Glutamatergic neuron (in vitro differentiated cells): Measurements from ENCODE around the gene ZNF541. TPM values are rescaled to one million over a fixed set of nuclear protein-coding genes. Genes with fewer than 3 reads are reported as not detected.
"Not testable (repeated sequence)": the region's sequence is repeated elsewhere in the genome, so short reads cannot be mapped to it uniquely, and the experiment has no call there.

ENCODE experiments used
- DNase-seq: peaks from one replicate; pipeline ENCODE4 v3.0.0; 2022
- H3K27ac Mint-ChIP-seq: one replicate; pipeline ENCODE4 v1.8.0; 2020; ENCODE audit warnings: mild to moderate bottlenecking, mixed read lengths, inconsistent platforms; ENCODE audit not compliant: unreplicated experiment
- H3K27me3 Mint-ChIP-seq: one replicate; pipeline ENCODE4 v1.8.0; 2020; ENCODE audit warnings: mild to moderate bottlenecking, moderate library complexity, mixed read lengths, inconsistent platforms; ENCODE audit not compliant: unreplicated experiment
- H3K36me3 Mint-ChIP-seq: one replicate; pipeline ENCODE4 v1.8.0; 2020; ENCODE audit warnings: mild to moderate bottlenecking, mixed read lengths, inconsistent platforms; ENCODE audit not compliant: unreplicated experiment
- H3K4me1 Mint-ChIP-seq: one replicate; pipeline ENCODE4 v1.8.0; 2020; ENCODE audit warnings: mild to moderate bottlenecking, low read depth, mixed read lengths, inconsistent platforms; ENCODE audit not compliant: unreplicated experiment
- H3K4me3 Mint-ChIP-seq: one replicate; pipeline ENCODE4 v1.8.0; 2020; ENCODE audit warnings: mild to moderate bottlenecking, mixed read lengths, inconsistent platforms; ENCODE audit not compliant: unreplicated experiment
- H3K9me3 Mint-ChIP-seq: one replicate; pipeline ENCODE4 v1.8.0; 2020; ENCODE audit warnings: mild to moderate bottlenecking, moderate library complexity, mixed read lengths, inconsistent platforms; ENCODE audit not compliant: unreplicated experiment
- total RNA-seq: library from RNA; stranded (reverse); fragmentation: NEBNext Ultra II Directional; extraction: Animal tissue kit (Norgen Biotek cat#: 25700); gene quantifications from one replicate; pipeline ENCODE4 v1.2.1, GENCODE V29; 2021; ENCODE audit not compliant: unreplicated experiment
- TF ChIP-seq, protein P1 (sequence below): fragments of 200-600 bp; sonication (generic); IDR thresholded peaks from one replicate; pipeline ENCODE4 v1.5.0; 2021; ENCODE audit not compliant: partially characterized antibody, unreplicated experiment

Gene ZNF541
- total RNA-seq, 1 donor from 2014 or later: not detected

DNA sequence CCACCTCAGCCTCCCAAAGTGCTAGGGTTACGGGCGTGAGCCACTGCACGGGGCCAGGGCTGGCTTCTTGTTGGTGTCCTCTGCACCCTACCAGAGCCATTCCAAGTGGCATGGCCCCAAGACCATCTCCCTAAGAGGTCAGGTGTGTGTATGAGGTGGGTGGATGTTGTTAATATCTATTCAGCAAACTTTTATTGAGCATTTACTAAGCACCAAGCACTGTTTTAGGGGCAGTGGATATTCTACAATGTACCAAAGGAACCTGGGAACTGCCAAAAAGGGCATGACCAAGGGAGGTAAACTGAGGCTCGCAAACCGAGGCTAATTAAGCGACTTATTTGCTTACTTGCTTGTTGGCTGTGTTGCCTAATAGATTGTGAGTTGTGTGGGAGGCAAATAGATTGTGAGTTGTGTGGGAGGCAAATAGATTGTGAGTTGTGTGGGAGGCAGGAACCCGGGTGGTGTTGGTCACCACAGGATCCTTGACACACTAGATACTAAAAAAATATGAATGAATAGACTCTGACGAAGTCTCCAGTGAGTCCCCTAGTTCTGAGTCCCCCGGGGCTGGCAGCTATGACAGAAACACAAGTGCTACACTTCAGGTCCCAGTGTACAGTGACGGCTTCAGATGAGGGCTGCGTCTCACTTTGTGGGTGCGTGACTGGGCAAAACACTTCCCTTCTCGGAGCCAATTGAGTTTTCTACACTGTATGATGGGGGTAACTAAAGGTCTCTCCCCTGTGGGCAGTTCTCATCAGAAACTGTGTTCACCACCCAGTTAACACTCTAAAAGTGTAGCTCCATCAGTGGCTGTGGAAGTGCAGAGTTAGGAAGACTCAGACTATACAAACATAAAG, 31.0 kb upstream of the ZNF541 start:
- no peaks in the 10 kb centered on the region for H3K9me3 Mint-ChIP-seq
- DNase-seq: no peak
- no peaks in the 10 kb centered on the region for H3K36me3 Mint-ChIP-seq
- TF ChIP-seq, protein P1, sequence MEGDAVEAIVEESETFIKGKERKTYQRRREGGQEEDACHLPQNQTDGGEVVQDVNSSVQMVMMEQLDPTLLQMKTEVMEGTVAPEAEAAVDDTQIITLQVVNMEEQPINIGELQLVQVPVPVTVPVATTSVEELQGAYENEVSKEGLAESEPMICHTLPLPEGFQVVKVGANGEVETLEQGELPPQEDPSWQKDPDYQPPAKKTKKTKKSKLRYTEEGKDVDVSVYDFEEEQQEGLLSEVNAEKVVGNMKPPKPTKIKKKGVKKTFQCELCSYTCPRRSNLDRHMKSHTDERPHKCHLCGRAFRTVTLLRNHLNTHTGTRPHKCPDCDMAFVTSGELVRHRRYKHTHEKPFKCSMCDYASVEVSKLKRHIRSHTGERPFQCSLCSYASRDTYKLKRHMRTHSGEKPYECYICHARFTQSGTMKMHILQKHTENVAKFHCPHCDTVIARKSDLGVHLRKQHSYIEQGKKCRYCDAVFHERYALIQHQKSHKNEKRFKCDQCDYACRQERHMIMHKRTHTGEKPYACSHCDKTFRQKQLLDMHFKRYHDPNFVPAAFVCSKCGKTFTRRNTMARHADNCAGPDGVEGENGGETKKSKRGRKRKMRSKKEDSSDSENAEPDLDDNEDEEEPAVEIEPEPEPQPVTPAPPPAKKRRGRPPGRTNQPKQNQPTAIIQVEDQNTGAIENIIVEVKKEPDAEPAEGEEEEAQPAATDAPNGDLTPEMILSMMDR: no peak
- no peak overlapping the region for H3K27ac Mint-ChIP-seq
- peaks cover 3% of the 10 kb centered on the region for H3K4me1 Mint-ChIP-seq
- H3K27me3 Mint-ChIP-seq: peaks cover 4% of the 10 kb centered on the region
- no peak overlapping the region for H3K4me3 Mint-ChIP-seq

DNA sequence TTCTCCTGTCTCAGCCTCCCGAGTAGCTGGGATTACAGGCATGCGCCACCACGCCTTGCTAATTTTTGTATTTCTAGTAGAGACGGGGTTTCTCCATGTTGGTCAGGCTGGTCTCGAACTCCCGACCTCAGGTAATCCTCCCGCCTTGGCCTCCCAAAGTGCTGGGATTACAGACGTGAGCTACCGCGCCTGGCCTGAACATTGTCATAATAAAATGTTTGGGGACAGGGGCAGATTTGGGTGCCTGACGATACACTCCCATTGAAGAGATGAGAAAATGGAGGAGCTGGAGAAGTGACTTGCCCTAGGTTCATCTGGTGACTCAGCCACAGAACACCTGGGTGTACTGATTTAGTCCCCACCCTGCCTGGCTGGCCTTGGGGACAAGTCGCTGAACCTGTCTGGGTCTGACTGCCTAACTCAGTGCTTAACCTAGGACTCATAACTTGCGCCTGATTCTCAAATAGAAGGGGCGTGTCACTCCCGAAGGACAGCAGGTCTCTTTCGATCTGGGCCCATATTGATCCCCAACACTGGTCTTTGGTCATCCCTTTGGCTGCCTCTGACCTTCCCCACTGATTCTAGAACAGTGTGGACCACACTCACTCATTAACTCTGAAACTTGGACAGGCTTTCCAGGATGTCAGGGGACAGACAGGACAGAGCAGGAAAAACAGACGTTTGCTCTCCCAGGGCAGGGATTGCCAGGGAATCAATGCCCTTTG, 28.4 kb upstream of the ZNF541 start:
- peak overlapping the region; percentile 85 for H3K27ac Mint-ChIP-seq
- no peak for DNase-seq
- H3K27me3 Mint-ChIP-seq: peaks cover 4% of the 10 kb centered on the region
- peak overlapping the region; percentile 88 for H3K4me3 Mint-ChIP-seq
- peaks cover 1% of the 10 kb centered on the region for H3K9me3 Mint-ChIP-seq
- peaks cover 7% of the 10 kb centered on the region for H3K4me1 Mint-ChIP-seq
- TF ChIP-seq, protein P1: no peak
- H3K36me3 Mint-ChIP-seq: no peaks in the 10 kb centered on the region

DNA sequence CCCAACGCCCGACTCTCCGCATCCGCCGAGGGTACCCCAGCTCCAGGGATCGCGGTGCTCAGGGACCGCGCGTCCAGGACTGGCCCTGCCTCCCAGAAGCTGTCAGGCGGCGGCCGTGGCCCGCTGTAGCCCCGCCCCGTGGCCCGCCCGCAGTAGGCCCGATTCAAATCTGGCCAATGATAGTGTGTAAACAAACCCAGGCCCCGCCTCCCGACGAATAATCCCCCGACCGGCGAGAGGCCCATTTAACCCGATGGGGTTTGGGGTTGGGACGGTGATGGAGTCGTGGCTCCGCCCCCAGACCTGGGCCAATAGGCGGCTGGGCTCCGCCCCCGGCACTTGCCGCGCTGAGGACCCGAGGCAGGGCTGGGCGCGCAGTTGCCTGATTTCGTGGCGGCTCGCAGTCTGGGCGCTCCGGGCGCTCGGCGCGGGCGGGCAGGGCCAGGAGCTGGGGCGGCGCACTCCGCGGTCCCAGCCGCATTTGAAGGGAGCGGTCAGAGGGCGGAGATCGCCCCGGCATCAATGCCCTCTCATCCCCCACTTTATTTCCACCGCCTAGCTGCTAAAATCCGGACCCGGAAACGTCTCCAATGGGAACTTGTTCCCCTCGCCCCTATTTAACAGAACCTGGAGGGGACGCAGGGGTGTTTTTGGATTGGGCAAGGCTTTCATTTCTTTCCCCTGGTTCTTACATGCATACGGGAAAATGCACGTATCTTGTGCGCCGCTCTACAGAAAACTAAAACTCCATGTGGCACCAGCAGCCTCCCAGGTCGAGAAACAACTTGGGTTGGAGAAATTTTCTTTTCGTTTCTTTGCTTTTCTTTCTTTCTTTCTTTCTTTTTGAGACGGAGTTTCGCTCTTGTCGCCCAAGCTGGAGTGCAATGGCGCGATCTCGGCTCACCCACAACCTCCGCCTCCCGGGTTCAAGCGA, 27.6 kb upstream of the ZNF541 start:
- Mint-ChIP-seq H3K36me3 (no peaks in the 10 kb centered on the region), H3K9me3 (peaks cover 1% of the 10 kb centered on the region), H3K4me1 (peaks cover 7% of the 10 kb centered on the region), H3K27ac (peak overlapping the region; percentile 85), H3K27me3 (peaks cover 4% of the 10 kb centered on the region), H3K4me3 (peak overlapping the region; percentile 88)
- TF ChIP-seq, protein P1: no peak
- peak; percentile 100 for DNase-seq

DNA sequence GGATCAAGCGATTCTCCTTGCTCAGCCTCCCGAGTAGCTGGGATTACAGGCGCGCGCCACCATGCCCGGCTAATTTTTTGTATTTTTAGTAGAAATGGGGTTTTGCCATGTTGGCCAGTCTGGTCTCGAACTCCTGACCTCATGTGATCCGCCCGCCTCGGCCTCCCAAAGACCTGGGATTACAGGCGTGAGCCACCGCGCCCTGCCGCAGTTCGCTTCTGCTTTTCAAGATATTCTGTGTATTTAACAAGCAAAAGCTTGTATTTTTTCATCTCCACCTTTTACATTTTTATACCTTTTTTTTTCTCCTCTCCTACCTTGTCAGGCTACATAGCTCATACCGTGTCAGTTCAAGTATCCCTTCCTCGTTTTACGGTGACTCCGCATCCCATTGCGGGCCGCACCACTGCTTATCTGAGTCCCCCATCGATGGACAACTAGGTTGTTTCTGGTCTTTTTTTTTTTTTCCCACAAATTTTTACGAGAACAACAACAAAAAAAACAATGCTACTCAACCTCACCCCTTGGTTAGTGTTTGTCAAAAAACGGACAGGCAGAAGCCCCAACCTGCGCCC, 26.8 kb upstream of the ZNF541 start:
- H3K9me3 Mint-ChIP-seq, H3K27me3 Mint-ChIP-seq, H3K36me3 Mint-ChIP-seq, H3K27ac Mint-ChIP-seq, H3K4me1 Mint-ChIP-seq, DNase-seq: not testable (repeated sequence)
- peak overlapping the region; percentile 76 for H3K4me3 Mint-ChIP-seq
